Measurements from ENCODE around the gene PICALM.
"Not testable (repeated sequence)": the region's sequence is repeated elsewhere in the genome, so short reads cannot be mapped to it uniquely, and the experiment has no call there.

The PICALM gene, protein sequence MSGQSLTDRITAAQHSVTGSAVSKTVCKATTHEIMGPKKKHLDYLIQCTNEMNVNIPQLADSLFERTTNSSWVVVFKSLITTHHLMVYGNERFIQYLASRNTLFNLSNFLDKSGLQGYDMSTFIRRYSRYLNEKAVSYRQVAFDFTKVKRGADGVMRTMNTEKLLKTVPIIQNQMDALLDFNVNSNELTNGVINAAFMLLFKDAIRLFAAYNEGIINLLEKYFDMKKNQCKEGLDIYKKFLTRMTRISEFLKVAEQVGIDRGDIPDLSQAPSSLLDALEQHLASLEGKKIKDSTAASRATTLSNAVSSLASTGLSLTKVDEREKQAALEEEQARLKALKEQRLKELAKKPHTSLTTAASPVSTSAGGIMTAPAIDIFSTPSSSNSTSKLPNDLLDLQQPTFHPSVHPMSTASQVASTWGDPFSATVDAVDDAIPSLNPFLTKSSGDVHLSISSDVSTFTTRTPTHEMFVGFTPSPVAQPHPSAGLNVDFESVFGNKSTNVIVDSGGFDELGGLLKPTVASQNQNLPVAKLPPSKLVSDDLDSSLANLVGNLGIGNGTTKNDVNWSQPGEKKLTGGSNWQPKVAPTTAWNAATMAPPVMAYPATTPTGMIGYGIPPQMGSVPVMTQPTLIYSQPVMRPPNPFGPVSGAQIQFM

GRCh38 chr11:86068951-86069407, at the start of gene PICALM:
Gene PICALM (minus strand): TSS chr11:86069084. CDS start chr11:86068780, 304 bp downstream.
- H3K27ac Mint-ChIP-seq = peak within 1 kb of the TSS; percentile 89
- no peaks in the 10 kb centered on the region for H3K9me3 Mint-ChIP-seq
- peaks cover 13% of the 10 kb centered on the region for H3K36me3 Mint-ChIP-seq (ENCODE audit: low read depth)
- peaks cover 32% of the 10 kb centered on the region for H3K4me1 Mint-ChIP-seq (ENCODE audit: low read depth)
- peak within 1 kb of the TSS; percentile 99 for H3K4me3 Mint-ChIP-seq
- H3K27me3 Mint-ChIP-seq (ENCODE audit: low read depth) = no peaks in the 10 kb centered on the region

GRCh38 chr11:86118253-86118652, 49.4 kb upstream of the PICALM start:
- Mint-ChIP-seq H3K36me3 (ENCODE audit: low read depth) (peaks cover 3% of the 10 kb centered on the region), H3K27me3 (ENCODE audit: low read depth) (peaks cover 3% of the 10 kb centered on the region), H3K4me3 (no peak overlapping the region), H3K4me1 (ENCODE audit: low read depth) (peaks cover 21% of the 10 kb centered on the region), H3K9me3 (no peaks in the 10 kb centered on the region), H3K27ac (no peak overlapping the region)

GRCh38 chr11:86117712-86118063, 48.8 kb upstream of the PICALM start:
- H3K27ac Mint-ChIP-seq = no peak overlapping the region
- H3K9me3 Mint-ChIP-seq = no peaks in the 10 kb centered on the region
- peaks cover 3% of the 10 kb centered on the region for H3K27me3 Mint-ChIP-seq (ENCODE audit: low read depth)
- peaks cover 21% of the 10 kb centered on the region for H3K4me1 Mint-ChIP-seq (ENCODE audit: low read depth)
- peaks cover 3% of the 10 kb centered on the region for H3K36me3 Mint-ChIP-seq (ENCODE audit: low read depth)
- no peak overlapping the region for H3K4me3 Mint-ChIP-seq

DNA sequence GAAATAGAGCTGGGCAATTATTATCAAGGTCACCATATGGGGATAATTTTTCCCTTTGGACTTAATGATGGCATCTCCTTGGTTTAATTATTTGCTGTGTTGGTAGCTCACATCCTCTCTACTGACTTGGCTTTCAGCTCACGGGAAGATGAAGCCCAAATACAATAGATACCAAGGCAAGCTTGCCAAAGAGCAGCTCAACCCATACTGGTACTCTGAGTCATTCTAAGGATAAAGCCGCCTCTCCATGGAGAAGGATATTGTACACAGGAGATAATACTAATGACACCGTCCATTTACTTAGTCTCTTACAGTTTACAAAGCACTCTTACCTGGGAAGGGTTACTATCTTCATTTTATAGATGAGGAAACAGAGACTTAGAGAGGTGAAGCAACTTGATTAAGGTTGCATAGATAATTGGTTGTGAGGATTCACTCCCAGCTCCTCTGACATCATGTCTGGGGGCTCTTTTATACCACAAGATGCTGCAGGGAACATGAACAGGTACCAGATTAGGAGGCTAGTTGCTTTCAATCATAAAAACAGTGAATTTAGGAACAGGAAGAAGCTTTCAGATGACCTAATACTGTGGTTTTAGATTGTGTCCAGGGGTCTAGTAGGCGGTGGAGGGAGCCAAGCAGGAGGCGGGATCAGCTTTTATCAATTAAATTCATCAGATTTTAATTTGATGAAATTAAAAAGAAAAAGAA, 48.3 kb upstream of the PICALM start:
- Mint-ChIP-seq H3K9me3 (no peaks in the 10 kb centered on the region), H3K36me3 (ENCODE audit: low read depth) (peaks cover 1% of the 10 kb centered on the region), H3K27me3 (ENCODE audit: low read depth) (peaks cover 3% of the 10 kb centered on the region), H3K4me1 (ENCODE audit: low read depth) (peaks cover 21% of the 10 kb centered on the region), H3K27ac (peak overlapping the region; percentile 77), H3K4me3 (no peak overlapping the region)

DNA sequence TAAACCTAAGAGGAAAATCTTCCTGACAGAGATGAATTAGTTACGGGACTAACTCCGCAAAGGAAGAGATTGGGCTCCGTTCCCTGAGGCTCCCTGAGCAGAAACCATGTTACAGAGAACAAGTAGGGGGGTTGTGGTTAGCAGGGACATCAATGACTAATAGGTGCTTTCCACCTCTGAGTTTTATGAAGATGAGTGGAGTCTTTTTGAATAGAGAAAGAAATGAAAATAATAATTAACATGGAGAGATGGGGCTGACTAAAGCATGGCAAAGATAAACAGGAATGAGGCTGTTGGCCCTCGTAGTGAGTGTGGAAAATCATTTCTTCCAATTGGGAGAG, 47.5 kb upstream of the PICALM start:
- H3K4me3 Mint-ChIP-seq = peak overlapping the region; percentile 18
- H3K4me1 Mint-ChIP-seq (ENCODE audit: low read depth) = peaks cover 21% of the 10 kb centered on the region
- H3K9me3 Mint-ChIP-seq = no peaks in the 10 kb centered on the region
- H3K36me3 Mint-ChIP-seq (ENCODE audit: low read depth) = peaks cover 1% of the 10 kb centered on the region
- H3K27me3 Mint-ChIP-seq (ENCODE audit: low read depth) = peaks cover 3% of the 10 kb centered on the region
- peak overlapping the region; percentile 77 for H3K27ac Mint-ChIP-seq

- Mint-ChIP-seq H3K4me1 (ENCODE audit: low read depth) (peaks cover 21% of the 10 kb centered on the region), H3K4me3 (peak overlapping the region; percentile 8), H3K9me3 (no peaks in the 10 kb centered on the region), H3K36me3 (ENCODE audit: low read depth) (no peaks in the 10 kb centered on the region), H3K27ac (peak overlapping the region; percentile 77), H3K27me3 (ENCODE audit: low read depth) (peaks cover 3% of the 10 kb centered on the region)
Measured at GRCh38 chr11:86115542-86116385, 46.9 kb upstream of the PICALM start.

DNA sequence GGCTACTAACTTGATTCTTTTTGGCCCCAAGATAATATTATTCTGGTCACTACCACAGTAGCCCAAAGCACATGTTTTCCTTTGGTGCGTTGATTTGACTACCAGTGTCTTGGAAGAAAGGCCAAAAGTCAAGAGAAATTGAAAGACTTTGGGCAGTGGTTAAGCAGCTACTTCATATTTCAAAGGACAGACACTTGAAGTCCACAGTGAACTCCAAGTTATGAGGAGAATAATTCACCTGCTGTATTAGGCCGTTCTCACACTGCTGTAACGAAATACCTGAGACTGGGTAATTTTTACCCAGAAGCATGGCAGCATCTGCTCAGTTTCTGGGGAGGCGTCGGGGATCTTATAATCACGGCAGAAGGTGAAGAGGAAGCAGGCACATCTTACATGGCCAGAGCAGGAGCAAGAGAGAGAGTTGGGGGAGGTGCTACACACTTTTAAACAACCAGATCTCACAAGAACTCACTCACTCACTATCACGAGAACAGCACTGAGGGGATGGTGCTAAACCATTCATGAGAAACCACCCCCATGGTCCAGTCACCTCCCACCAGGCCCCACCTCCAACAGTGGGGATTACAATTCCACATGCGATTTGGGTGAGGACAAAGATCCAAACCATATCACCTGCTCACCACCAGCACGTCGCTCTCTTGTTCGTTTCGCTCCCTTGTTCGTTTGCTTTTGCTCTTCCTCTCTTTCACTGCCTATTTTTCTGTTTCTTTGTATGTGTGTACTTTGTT, 40.2 kb upstream of the PICALM start:
- no peaks in the 10 kb centered on the region for H3K27me3 Mint-ChIP-seq (ENCODE audit: low read depth)
- H3K4me3 Mint-ChIP-seq = no peak overlapping the region
- no peaks in the 10 kb centered on the region for H3K9me3 Mint-ChIP-seq
- H3K36me3 Mint-ChIP-seq (ENCODE audit: low read depth) = no peaks in the 10 kb centered on the region
- no peak overlapping the region for H3K27ac Mint-ChIP-seq
- peaks cover 2% of the 10 kb centered on the region for H3K4me1 Mint-ChIP-seq (ENCODE audit: low read depth)

GRCh38 chr11:86108191-86108590, 39.3 kb upstream of the PICALM start:
- Mint-ChIP-seq H3K4me3 (no peak overlapping the region), H3K36me3 (ENCODE audit: low read depth) (no peaks in the 10 kb centered on the region), H3K27ac (no peak overlapping the region), H3K27me3 (ENCODE audit: low read depth) (no peaks in the 10 kb centered on the region), H3K9me3 (no peaks in the 10 kb centered on the region), H3K4me1 (ENCODE audit: low read depth) (peaks cover 2% of the 10 kb centered on the region)

- Mint-ChIP-seq H3K36me3 (ENCODE audit: low read depth) (no peaks in the 10 kb centered on the region), H3K4me3 (no peak overlapping the region), H3K27ac (no peak overlapping the region), H3K4me1 (ENCODE audit: low read depth) (peaks cover 2% of the 10 kb centered on the region), H3K9me3 (no peaks in the 10 kb centered on the region), H3K27me3 (ENCODE audit: low read depth) (peaks cover 7% of the 10 kb centered on the region)
Measured at GRCh38 chr11:86106916-86107315, 38.0 kb upstream of the PICALM start.

- not testable (repeated sequence) for H3K4me3 Mint-ChIP-seq; H3K9me3 Mint-ChIP-seq; H3K36me3 Mint-ChIP-seq (ENCODE audit: low read depth); H3K27ac Mint-ChIP-seq; H3K27me3 Mint-ChIP-seq (ENCODE audit: low read depth); H3K4me1 Mint-ChIP-seq (ENCODE audit: low read depth)
Measured at GRCh38 chr11:86106031-86106430, 37.1 kb upstream of the PICALM start.

- H3K27me3 Mint-ChIP-seq (ENCODE audit: low read depth); H3K27ac Mint-ChIP-seq; H3K36me3 Mint-ChIP-seq (ENCODE audit: low read depth); H3K4me3 Mint-ChIP-seq; H3K4me1 Mint-ChIP-seq (ENCODE audit: low read depth); H3K9me3 Mint-ChIP-seq: not testable (repeated sequence)
Measured at GRCh38 chr11:86105601-86106000, 36.7 kb upstream of the PICALM start.

GRCh38 chr11:86103808-86104207, 34.9 kb upstream of the PICALM start:
- Mint-ChIP-seq H3K4me1 (ENCODE audit: low read depth) (peaks cover 2% of the 10 kb centered on the region), H3K4me3 (no peak overlapping the region), H3K9me3 (no peaks in the 10 kb centered on the region), H3K36me3 (ENCODE audit: low read depth) (peaks cover 2% of the 10 kb centered on the region), H3K27me3 (ENCODE audit: low read depth) (peaks cover 8% of the 10 kb centered on the region), H3K27ac (no peak overlapping the region)

- Mint-ChIP-seq H3K27me3 (ENCODE audit: low read depth) (peaks cover 8% of the 10 kb centered on the region), H3K4me1 (ENCODE audit: low read depth) (no peaks in the 10 kb centered on the region), H3K27ac (no peak overlapping the region), H3K4me3 (no peak overlapping the region), H3K9me3 (no peaks in the 10 kb centered on the region), H3K36me3 (ENCODE audit: low read depth) (peaks cover 2% of the 10 kb centered on the region)
Measured at GRCh38 chr11:86101941-86102407, 33.1 kb upstream of the PICALM start.

Data from T-helper 1 cell treated with Interleukin-12 subunit alpha and Interleukin-12 subunit beta and Interleukin-4 antibody, amounts not matched to agents 30 μg/mL and 1 μg/mL, for 36 hours (primary cell).